HepG2 (cell line): ENCODE results near the gene TARS3. TPM values are rescaled to one million over a fixed set of nuclear protein-coding genes. Genes with fewer than 3 reads are reported as not detected.

Source experiments
- BRCA1 ChIP-seq: sonication (generic); formaldehyde crosslinking; IDR thresholded peaks from 2 replicates; pipeline ENCODE4 v1.4.0; 2020; ENCODE audit warnings: missing genetic modification reagents
- CENPT ChIP-seq: sonication (generic); formaldehyde crosslinking; IDR thresholded peaks from 2 replicates; pipeline ENCODE4 v1.8.0; 2022; ENCODE audit warnings: low read depth, mild to moderate bottlenecking, moderate library complexity, missing genetic modification reagents
- MATR3 ChIP-seq: sonication (generic); formaldehyde crosslinking; IDR thresholded peaks from 2 replicates; pipeline ENCODE4 v1.4.0; 2020; ENCODE audit warnings: missing genetic modification reagents
- NCOA5 ChIP-seq: sonication (generic); formaldehyde crosslinking; IDR thresholded peaks from 2 replicates; pipeline ENCODE4 v1.4.0; 2020; ENCODE audit warnings: missing genetic modification reagents
- NR3C1 ChIP-seq: sonication (generic); formaldehyde crosslinking; IDR thresholded peaks from 2 replicates; pipeline ENCODE4 v1.4.0; 2020; ENCODE audit warnings: missing genetic modification reagents
- PAXIP1 ChIP-seq: sonication (generic); formaldehyde crosslinking; conservative IDR thresholded peaks from 2 replicates; pipeline ENCODE4 v1.4.0; 2020; ENCODE audit warnings: mild to moderate bottlenecking, missing genetic modification reagents, moderate library complexity
- PITX1 ChIP-seq: sonication (generic); formaldehyde crosslinking; IDR thresholded peaks from 2 replicates; pipeline ENCODE4 v1.5.1; 2020; ENCODE audit warnings: mild to moderate bottlenecking, missing genetic modification reagents
- RBM22 ChIP-seq: fragments of 200-400 bp; formaldehyde crosslinking; optimal IDR thresholded peaks from 2 replicates; pipeline ENCODE3; 2017; ENCODE audit warnings: mild to moderate bottlenecking, low read length, moderate library complexity
- SP2 ChIP-seq: sonication (generic); formaldehyde crosslinking; IDR thresholded peaks from 2 replicates; pipeline ENCODE4 v1.5.1; 2020; ENCODE audit warnings: mild to moderate bottlenecking, missing genetic modification reagents
- SRY ChIP-seq: sonication (generic); formaldehyde crosslinking; IDR thresholded peaks from 2 replicates; pipeline ENCODE4 v1.8.0; 2022; ENCODE audit warnings: mild to moderate bottlenecking, missing genetic modification reagents
- XRCC5 ChIP-seq: fragments of 200-400 bp; formaldehyde crosslinking; optimal IDR thresholded peaks from 2 replicates; pipeline ENCODE3; 2017; ENCODE audit warnings: mild to moderate bottlenecking, low read length
- ZBTB14 ChIP-seq: sonication (generic); formaldehyde crosslinking; IDR thresholded peaks from 2 replicates; pipeline ENCODE4 v1.4.0; 2020; ENCODE audit warnings: missing genetic modification reagents
- ZFAT ChIP-seq: sonication (generic); formaldehyde crosslinking; conservative IDR thresholded peaks from 2 replicates; pipeline ENCODE4 v1.8.1; 2023; ENCODE audit warnings: missing genetic modification reagents, inconsistent platforms
- ZNF17 ChIP-seq: sonication (generic); formaldehyde crosslinking; IDR thresholded peaks from 2 replicates; pipeline ENCODE4 v1.5.0; 2020; ENCODE audit warnings: mild to moderate bottlenecking, missing genetic modification reagents
- ZNF333 ChIP-seq: sonication (generic); formaldehyde crosslinking; IDR thresholded peaks from 2 replicates; pipeline ENCODE4 v1.4.0; 2020; ENCODE audit warnings: mild to moderate bottlenecking, missing genetic modification reagents, borderline replicate concordance
- ZNF354B ChIP-seq: sonication (generic); formaldehyde crosslinking; IDR thresholded peaks from 2 replicates; pipeline ENCODE4 v1.8.0; 2022; ENCODE audit warnings: mild to moderate bottlenecking, missing genetic modification reagents
- ZNF768 ChIP-seq: sonication (generic); formaldehyde crosslinking; IDR thresholded peaks from 2 replicates; pipeline ENCODE4 v1.4.0; 2020; ENCODE audit warnings: missing genetic modification reagents
- ZNF878 ChIP-seq: sonication (generic); formaldehyde crosslinking; IDR thresholded peaks from 2 replicates; pipeline ENCODE4 v1.8.1; 2023; ENCODE audit warnings: mild to moderate bottlenecking, missing genetic modification reagents, moderate library complexity
- ZNF891 ChIP-seq: sonication (generic); formaldehyde crosslinking; IDR thresholded peaks from 2 replicates; pipeline ENCODE4 v1.5.0; 2020; ENCODE audit warnings: mild to moderate bottlenecking, missing genetic modification reagents
- ZSCAN30 ChIP-seq: sonication (generic); formaldehyde crosslinking; IDR thresholded peaks from 2 replicates; pipeline ENCODE4 v1.5.0; 2020; ENCODE audit warnings: mild to moderate bottlenecking, missing genetic modification reagents
- polyA plus RNA-seq, 8 experiments: library from polyadenylated mRNA; depleted of rRNA in 3 of 8; stranded (reverse) in 7 of 8; unstranded in 1 of 8; fragments of >200 nt; fragmentation: Illumina TruSeq in 4 of 8; extraction: Trizol in 4 of 8; gene quantifications; 2 replicates each; pipeline versions ENCODE4 v1.2.1 to v1.2.3, GENCODE V29; 2011 to 2016; ENCODE audit warnings: low read depth in 4 of 8, missing spikeins in 1 of 8, mixed read lengths in 1 of 8; ENCODE audit not compliant: insufficient read depth in 1 of 8
- total RNA-seq, 5 experiments: library from RNA; depleted of rRNA; stranded (reverse); fragments of >200 nt; fragmentation: Illumina TruSeq; extraction: Trizol; gene quantifications; 2 replicates each; pipeline ENCODE4 v1.2.3, GENCODE V29; 2016; ENCODE audit warnings: low read depth in 1 of 5
- TF ChIP-seq, protein P1 (sequence below): IDR thresholded peaks from 2 replicates; pipeline ENCODE4 v1.6.1; 2016; ENCODE audit warnings: missing genetic modification reagents, missing compliant biosample characterization
- TF ChIP-seq, protein P2 (sequence below): sonication (generic); formaldehyde crosslinking; IDR thresholded peaks from 2 replicates; pipeline ENCODE4 v1.8.1; 2023; ENCODE audit warnings: mild to moderate bottlenecking, missing genetic modification reagents
- TF ChIP-seq, protein P3 (sequence below): sonication (generic); formaldehyde crosslinking; IDR thresholded peaks from 2 replicates; pipeline ENCODE4 v1.5.0; 2020; ENCODE audit warnings: missing genetic modification reagents

The TARS3 gene
- total and polyA plus RNA-seq, 2 of the 13 experiments (the other 11 are each of a cell fraction or from before 2014, with no cell fraction given), result 4.1 to 11.7 TPM

- TF ChIP-seq NCOA5 (CRISPR knock-in tag), result no peak
- no peak for TF ChIP-seq ZNF17 (CRISPR knock-in tag)
- TF ChIP-seq RBM22, result peak; percentile 7
- peak; percentile 84 for TF ChIP-seq ZFAT (CRISPR knock-in tag)
- TF ChIP-seq SP2 (CRISPR knock-in tag), result peak; percentile 30; the same call in 1 of the 2 replicates
- peak; percentile 29; the same call in 1 of the 2 replicates for TF ChIP-seq ZBTB14 (CRISPR knock-in tag)
- no peak for TF ChIP-seq ZSCAN30 (CRISPR knock-in tag)
- peak; percentile 87 for TF ChIP-seq ZNF891 (CRISPR knock-in tag)
- peak; percentile 51 for TF ChIP-seq ZNF878
- TF ChIP-seq, protein P1, sequence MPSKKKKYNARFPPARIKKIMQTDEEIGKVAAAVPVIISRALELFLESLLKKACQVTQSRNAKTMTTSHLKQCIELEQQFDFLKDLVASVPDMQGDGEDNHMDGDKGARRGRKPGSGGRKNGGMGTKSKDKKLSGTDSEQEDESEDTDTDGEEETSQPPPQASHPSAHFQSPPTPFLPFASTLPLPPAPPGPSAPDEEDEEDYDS, result peak; percentile 54
- 0 out of 2 replicates have a peak, but pooled peaks have one; percentile 30 for TF ChIP-seq BRCA1 (CRISPR knock-in tag)
- peak; percentile 52; the same call in 1 of the 2 replicates for TF ChIP-seq ZNF333
- TF ChIP-seq NR3C1 (CRISPR knock-in tag), result no peak
- TF ChIP-seq, protein P2, sequence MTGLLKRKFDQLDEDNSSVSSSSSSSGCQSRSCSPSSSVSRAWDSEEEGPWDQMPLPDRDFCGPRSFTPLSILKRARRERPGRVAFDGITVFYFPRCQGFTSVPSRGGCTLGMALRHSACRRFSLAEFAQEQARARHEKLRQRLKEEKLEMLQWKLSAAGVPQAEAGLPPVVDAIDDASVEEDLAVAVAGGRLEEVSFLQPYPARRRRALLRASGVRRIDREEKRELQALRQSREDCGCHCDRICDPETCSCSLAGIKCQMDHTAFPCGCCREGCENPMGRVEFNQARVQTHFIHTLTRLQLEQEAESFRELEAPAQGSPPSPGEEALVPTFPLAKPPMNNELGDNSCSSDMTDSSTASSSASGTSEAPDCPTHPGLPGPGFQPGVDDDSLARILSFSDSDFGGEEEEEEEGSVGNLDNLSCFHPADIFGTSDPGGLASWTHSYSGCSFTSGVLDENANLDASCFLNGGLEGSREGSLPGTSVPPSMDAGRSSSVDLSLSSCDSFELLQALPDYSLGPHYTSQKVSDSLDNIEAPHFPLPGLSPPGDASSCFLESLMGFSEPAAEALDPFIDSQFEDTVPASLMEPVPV (CRISPR knock-in tag), result peak; percentile 91; the same call in 1 of the 2 replicates
- TF ChIP-seq ZNF768, result peak; percentile 75; the same call in 1 of the 2 replicates
- peak; percentile 54; the same call in 1 of the 2 replicates for TF ChIP-seq PAXIP1
- 0 out of 2 replicates have a peak, but pooled peaks have one; percentile 74 for TF ChIP-seq ZNF354B (CRISPR knock-in tag)
- TF ChIP-seq CENPT (CRISPR knock-in tag), result 0 out of 2 replicates have a peak, but pooled peaks have one; percentile 10
- peak; percentile 66; the same call in 1 of the 2 replicates for TF ChIP-seq SRY (CRISPR knock-in tag)
- TF ChIP-seq XRCC5, result peak; percentile 66
- TF ChIP-seq MATR3 (CRISPR knock-in tag), result no peak
- TF ChIP-seq, protein P3, sequence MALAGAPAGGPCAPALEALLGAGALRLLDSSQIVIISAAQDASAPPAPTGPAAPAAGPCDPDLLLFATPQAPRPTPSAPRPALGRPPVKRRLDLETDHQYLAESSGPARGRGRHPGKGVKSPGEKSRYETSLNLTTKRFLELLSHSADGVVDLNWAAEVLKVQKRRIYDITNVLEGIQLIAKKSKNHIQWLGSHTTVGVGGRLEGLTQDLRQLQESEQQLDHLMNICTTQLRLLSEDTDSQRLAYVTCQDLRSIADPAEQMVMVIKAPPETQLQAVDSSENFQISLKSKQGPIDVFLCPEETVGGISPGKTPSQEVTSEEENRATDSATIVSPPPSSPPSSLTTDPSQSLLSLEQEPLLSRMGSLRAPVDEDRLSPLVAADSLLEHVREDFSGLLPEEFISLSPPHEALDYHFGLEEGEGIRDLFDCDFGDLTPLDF (CRISPR knock-in tag), result peak; percentile 65
- peak; percentile 65; the same call in 1 of the 2 replicates for TF ChIP-seq PITX1 (CRISPR knock-in tag)
These were observed 72.0 kb downstream of the TARS3 start, which contains the start of gene TM2D3 (continued) for GRCh38 chr15:101652098-101652785.
